ENCODE measurements around the gene ADAMTS10. TPM values are rescaled to one million over a fixed set of nuclear protein-coding genes. Genes with fewer than 3 reads are reported as not detected.
A peak's percentile ranks its signal among the peaks of the same experiment; 100 is the strongest.

ADAMTS10 gene
- total and polyA plus RNA-seq, 2 of the 13 experiments (the other 11 are each of a cell fraction or from before 2014, with no cell fraction given) = 0.49 to 1.7 TPM

DNA sequence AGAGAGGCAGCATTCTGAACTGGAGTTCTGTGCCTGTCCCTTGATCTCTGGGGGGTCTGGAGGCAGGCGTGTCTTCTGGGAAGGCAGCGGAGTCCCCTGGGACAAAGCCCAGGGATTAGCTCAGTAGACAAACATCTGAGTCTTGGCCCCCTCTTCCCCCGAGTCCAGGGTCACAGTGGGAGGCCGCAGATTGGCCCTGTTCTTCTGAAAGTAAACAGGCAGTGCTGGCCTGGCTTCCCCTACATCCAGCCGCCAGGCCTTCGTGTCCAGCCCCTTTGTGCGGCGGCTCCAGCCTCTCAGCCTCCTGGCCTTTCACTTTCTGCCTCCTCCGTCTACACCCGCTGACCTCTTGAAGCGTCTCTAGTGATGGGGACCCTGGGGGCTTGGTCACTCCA lies 20.9 kb upstream of the ADAMTS10 start (continued):
- TF ChIP-seq, protein P1, sequence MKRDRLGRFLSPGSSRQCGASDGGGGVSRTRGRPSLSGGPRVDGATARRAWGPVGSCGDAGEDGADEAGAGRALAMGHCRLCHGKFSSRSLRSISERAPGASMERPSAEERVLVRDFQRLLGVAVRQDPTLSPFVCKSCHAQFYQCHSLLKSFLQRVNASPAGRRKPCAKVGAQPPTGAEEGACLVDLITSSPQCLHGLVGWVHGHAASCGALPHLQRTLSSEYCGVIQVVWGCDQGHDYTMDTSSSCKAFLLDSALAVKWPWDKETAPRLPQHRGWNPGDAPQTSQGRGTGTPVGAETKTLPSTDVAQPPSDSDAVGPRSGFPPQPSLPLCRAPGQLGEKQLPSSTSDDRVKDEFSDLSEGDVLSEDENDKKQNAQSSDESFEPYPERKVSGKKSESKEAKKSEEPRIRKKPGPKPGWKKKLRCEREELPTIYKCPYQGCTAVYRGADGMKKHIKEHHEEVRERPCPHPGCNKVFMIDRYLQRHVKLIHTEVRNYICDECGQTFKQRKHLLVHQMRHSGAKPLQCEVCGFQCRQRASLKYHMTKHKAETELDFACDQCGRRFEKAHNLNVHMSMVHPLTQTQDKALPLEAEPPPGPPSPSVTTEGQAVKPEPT (CRISPR knock-in tag; IDR thresholded peaks at IDR 0.05; ENCODE audit: low read depth) = no peak
- TF ChIP-seq MXD4 (CRISPR knock-in tag; IDR thresholded peaks at IDR 0.05) (no peak), MED8 (CRISPR knock-in tag; IDR thresholded peaks at IDR 0.05; ENCODE audit: insufficient replicate concordance) (no peak), MYNN (CRISPR knock-in tag; IDR thresholded peaks at IDR 0.05; ENCODE audit: low read depth) (no peak), ARNT2 (CRISPR knock-in tag; IDR thresholded peaks at IDR 0.05; ENCODE audit: low read depth) (no peak), HOXA5 (CRISPR knock-in tag; IDR thresholded peaks at IDR 0.05) (peak; percentile 71), PLRG1 (conservative IDR thresholded peaks at IDR 0.05) (no peak), NR1H2 (CRISPR knock-in tag; IDR thresholded peaks at IDR 0.05; ENCODE audit: borderline replicate concordance, low read depth) (no peak), GZF1 (CRISPR knock-in tag; IDR thresholded peaks at IDR 0.05) (no peak), TCF7 (IDR thresholded peaks at IDR 0.05; ENCODE audit: low read depth) (no peak), MAFG (CRISPR knock-in tag; IDR thresholded peaks at IDR 0.05) (no peak), HOXA3 (CRISPR knock-in tag; IDR thresholded peaks at IDR 0.05) (peak; percentile 72), ZNF333 (CRISPR knock-in tag; IDR thresholded peaks at IDR 0.05; ENCODE audit: borderline replicate concordance) (no peak)
- TF ChIP-seq, protein P2, sequence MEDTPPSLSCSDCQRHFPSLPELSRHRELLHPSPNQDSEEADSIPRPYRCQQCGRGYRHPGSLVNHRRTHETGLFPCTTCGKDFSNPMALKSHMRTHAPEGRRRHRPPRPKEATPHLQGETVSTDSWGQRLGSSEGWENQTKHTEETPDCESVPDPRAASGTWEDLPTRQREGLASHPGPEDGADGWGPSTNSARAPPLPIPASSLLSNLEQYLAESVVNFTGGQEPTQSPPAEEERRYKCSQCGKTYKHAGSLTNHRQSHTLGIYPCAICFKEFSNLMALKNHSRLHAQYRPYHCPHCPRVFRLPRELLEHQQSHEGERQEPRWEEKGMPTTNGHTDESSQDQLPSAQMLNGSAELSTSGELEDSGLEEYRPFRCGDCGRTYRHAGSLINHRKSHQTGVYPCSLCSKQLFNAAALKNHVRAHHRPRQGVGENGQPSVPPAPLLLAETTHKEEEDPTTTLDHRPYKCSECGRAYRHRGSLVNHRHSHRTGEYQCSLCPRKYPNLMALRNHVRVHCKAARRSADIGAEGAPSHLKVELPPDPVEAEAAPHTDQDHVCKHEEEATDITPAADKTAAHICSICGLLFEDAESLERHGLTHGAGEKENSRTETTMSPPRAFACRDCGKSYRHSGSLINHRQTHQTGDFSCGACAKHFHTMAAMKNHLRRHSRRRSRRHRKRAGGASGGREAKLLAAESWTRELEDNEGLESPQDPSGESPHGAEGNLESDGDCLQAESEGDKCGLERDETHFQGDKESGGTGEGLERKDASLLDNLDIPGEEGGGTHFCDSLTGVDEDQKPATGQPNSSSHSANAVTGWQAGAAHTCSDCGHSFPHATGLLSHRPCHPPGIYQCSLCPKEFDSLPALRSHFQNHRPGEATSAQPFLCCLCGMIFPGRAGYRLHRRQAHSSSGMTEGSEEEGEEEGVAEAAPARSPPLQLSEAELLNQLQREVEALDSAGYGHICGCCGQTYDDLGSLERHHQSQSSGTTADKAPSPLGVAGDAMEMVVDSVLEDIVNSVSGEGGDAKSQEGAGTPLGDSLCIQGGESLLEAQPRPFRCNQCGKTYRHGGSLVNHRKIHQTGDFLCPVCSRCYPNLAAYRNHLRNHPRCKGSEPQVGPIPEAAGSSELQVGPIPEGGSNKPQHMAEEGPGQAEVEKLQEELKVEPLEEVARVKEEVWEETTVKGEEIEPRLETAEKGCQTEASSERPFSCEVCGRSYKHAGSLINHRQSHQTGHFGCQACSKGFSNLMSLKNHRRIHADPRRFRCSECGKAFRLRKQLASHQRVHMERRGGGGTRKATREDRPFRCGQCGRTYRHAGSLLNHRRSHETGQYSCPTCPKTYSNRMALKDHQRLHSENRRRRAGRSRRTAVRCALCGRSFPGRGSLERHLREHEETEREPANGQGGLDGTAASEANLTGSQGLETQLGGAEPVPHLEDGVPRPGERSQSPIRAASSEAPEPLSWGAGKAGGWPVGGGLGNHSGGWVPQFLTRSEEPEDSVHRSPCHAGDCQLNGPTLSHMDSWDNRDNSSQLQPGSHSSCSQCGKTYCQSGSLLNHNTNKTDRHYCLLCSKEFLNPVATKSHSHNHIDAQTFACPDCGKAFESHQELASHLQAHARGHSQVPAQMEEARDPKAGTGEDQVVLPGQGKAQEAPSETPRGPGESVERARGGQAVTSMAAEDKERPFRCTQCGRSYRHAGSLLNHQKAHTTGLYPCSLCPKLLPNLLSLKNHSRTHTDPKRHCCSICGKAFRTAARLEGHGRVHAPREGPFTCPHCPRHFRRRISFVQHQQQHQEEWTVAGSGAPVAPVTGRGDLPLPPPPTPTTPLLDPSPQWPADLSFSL (CRISPR knock-in tag; IDR thresholded peaks at IDR 0.05) = no peak
- TF ChIP-seq, protein P3, sequence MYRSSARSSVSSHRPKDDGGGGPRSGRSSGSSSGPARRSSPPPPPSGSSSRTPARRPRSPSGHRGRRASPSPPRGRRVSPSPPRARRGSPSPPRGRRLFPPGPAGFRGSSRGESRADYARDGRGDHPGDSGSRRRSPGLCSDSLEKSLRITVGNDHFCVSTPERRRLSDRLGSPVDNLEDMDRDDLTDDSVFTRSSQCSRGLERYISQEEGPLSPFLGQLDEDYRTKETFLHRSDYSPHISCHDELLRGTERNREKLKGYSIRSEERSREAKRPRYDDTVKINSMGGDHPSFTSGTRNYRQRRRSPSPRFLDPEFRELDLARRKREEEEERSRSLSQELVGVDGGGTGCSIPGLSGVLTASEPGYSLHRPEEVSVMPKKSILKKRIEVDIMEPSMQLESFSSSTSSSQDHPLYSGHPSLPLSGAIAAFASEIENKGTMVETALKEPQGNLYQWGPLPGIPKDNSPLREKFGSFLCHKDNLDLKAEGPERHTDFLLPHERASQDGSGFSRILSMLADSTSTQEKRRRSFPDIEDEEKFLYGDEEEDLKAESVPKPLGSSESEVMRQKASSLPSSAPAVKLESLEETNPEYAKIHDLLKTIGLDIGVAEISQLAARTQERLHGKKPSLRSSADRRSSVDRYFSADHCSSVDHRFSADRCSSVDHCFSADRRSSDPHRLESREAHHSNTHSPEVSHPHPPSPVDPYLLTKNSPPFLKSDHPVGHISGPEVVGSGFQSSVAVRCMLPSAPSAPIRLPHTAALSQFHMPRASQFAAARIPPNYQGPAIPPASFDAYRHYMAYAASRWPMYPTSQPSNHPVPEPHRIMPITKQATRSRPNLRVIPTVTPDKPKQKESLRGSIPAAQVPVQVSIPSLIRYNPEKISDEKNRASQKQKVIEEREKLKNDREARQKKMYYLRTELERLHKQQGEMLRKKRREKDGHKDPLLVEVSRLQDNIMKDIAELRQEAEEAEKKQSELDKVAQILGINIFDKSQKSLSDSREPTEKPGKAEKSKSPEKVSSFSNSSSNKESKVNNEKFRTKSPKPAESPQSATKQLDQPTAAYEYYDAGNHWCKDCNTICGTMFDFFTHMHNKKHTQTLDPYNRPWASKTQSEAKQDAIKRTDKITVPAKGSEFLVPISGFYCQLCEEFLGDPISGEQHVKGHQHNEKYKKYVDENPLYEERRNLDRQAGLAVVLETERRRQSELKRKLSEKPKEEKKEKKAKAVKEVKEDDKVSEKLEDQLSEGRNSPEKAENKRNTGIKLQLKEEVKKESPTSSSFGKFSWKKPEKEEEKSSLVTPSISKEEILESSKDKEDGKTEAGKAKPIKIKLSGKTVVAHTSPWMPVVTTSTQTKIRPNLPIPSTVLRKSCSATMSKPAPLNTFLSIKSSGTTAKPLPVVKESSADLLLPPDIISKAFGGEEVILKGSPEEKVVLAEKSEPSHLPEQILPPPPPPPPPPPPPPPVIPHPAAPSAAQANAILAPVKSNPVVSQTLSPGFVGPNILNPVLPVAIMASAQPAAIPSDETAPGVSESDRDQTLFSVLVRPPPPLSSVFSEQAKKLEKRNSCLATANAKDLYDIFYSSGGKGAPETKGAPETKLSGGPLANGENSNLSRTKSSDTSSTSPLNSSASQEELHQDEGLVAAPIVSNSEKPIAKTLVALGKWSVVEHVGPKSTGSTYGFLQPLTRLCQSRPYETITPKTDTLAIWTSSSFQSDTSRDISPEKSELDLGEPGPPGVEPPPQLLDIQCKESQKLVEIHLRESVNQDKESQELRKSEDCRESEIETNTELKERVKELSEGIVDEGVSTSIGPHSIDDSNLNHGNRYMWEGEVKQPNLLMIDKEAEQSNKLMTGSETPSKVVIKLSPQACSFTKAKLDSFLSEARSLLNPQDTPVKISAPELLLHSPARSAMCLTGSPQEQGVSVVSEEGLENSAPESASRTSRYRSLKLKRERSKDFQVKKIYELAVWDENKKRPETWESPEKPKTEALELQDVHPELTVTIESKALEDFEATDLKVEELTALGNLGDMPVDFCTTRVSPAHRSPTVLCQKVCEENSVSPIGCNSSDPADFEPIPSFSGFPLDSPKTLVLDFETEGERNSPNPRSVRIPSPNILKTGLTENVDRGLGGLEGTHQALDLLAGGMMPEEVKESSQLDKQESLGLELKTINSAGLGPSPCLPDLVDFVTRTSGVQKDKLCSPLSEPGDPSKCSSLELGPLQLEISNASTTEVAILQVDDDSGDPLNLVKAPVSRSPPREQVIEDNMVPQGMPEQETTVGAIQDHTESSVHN (CRISPR knock-in tag; IDR thresholded peaks at IDR 0.05) = no peak

All from HepG2 (cell line).